Motor neuron (in vitro differentiated cells): Measurements from ENCODE around the gene KLHL35. TPM values are rescaled to one million over a fixed set of nuclear protein-coding genes. Genes with fewer than 3 reads are reported as not detected.
A peak's percentile ranks its signal among the peaks of the same experiment; 100 is the strongest.

Source experiments
- ATAC-seq, 8 experiments: fragments of 200-7000 bp; cut with Tn5 transposase; replicated peaks in 6 of 8; 2 replicates each; pipeline ENCODE4 v1.8.0; 2021; ENCODE audit warnings: mild to moderate bottlenecking in 8 of 8, moderate library complexity in 8 of 8
- H3K27ac ChIP-seq, 2 donors: fragments of 250-450 bp; sonication (Bioruptor Pico); 2 replicates each; pipeline ENCODE4 v1.9.0; 2021; ENCODE audit warnings: antibody characterized with exemption in 2 of 2, mild to moderate bottlenecking in 2 of 2, moderate library complexity in 1 of 2
- H3K4me1 ChIP-seq, 2 donors: fragments of 250-450 bp; sonication (Bioruptor Pico); replicated peaks in 1 of 2; 2 replicates each; pipeline ENCODE4 v1.6.1; 2021; ENCODE audit warnings: antibody characterized with exemption in 2 of 2, mild to moderate bottlenecking in 2 of 2, moderate library complexity in 1 of 2
- H3K4me3 ChIP-seq, 5 donors: fragments of 250-450 bp; sonication (Bioruptor Pico); 2 replicates each; pipeline ENCODE4 v1.9.0; 2021; ENCODE audit warnings: antibody characterized with exemption in 5 of 5, mild to moderate bottlenecking in 5 of 5, moderate library complexity in 4 of 5
- WGBS, 10 experiments: fragments of 450-650 bp; shearing (Covaris generic); methylation state at CpG; one replicate each; pipeline ENCODE4 v1.0.0; 2022; 5-methylcytosine and 5-hydroxymethylcytosine counted together
- in situ Hi-C, 9 experiments: fragments of 400-800 bp; cut with MboI; loops; one replicate each; pipeline ENCODE4 v1.15.0; 2021; ENCODE audit warnings: low sequenced_read_pairs in 9 of 9, low pct_unique_long_range_greater_than_20kb in 2 of 9; ENCODE audit not compliant: unreplicated experiment in 9 of 9
- total RNA-seq, 8 experiments: library from RNA; unstranded; fragments of 300-600 nt; gene quantifications; 2 replicates each; pipeline versions ENCODE4 v1.2.3 to v1.2.4, GENCODE V29; 2022

KLHL35 gene
- total RNA-seq, 8 experiments from 2014 or later: 0.56 to 16.9 (median 6.3) TPM

- in situ Hi-C loops: no loop called here
- ATAC-seq: no peak
- Histone ChIP-seq H3K4me1 (peaks cover 16 to 18% of the 10 kb centered on the region in 2 donors), H3K4me3 (no peak overlapping the region), H3K27ac (no peak overlapping the region)
- 67 to 100% (median 94%) methylated on average over 2 to 13 of the region's 15 CpGs; no CpG with 5 or more reads in 3 of the 10 experiments for WGBS, 10 experiments
Observed at GRCh38 chr11:75403983-75404658, 28.9 kb downstream of the KLHL35 start.

GRCh38 chr11:75403037-75403436, 30.0 kb downstream of the KLHL35 start:
- Histone ChIP-seq H3K4me3 (no peak overlapping the region), H3K27ac (no peak overlapping the region), H3K4me1 (peaks cover 16 to 20% of the 10 kb centered on the region in 2 donors)
- in situ Hi-C loops: no loop called here
- 38 to 100% (median 100%) methylated on average over 1 of the region's 1 CpG; no CpG with 5 or more reads in 5 of the 10 experiments for WGBS, 10 experiments
- ATAC-seq: no peak

DNA sequence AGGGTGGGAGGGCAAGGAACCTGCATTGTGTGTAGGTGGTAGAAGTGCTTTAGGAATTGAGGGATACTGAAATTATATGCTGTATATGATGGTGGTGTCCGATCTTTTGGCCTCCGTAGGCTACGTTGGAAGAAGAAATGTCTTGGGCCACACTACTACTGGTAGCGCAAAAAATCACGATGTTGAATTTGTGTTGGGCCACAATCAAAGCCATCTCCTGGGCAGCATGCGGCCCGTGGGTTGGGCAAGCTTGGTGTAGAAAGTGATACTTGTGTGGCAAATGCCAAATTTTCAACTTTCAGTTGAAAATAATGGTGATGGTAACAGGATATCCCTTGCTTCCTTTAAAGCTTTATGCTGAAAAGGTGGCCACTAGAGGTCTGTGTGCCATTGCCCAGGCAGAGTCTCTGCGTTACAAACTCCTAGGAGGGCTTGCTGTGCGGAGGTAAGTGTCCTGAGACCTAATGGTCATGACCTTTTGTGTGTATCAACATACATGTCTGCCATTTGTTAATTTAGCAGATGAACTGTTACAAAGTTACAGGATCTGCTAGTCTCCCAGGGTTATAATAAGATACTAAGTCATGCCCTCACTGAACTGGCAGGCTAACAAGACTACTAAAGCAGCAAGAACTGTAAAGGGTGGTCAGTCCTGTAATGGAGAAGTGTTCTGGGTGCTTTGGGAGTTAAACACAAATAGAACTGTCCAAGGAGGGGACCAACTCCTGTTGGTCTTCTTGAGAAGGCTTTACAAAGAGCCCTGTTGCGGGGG, 30.8 kb downstream of the KLHL35 start:
- no peak for ATAC-seq
- in situ Hi-C loops: no loop called here
- H3K4me3 ChIP-seq: no peak overlapping the region
- H3K4me1 ChIP-seq: peaks cover 16 to 20% of the 10 kb centered on the region in 2 donors
- WGBS, 10 experiments: 66 to 100% (median 96%) methylated on average over 2 to 10 of the region's 10 CpGs
- no peak overlapping the region for H3K27ac ChIP-seq

DNA sequence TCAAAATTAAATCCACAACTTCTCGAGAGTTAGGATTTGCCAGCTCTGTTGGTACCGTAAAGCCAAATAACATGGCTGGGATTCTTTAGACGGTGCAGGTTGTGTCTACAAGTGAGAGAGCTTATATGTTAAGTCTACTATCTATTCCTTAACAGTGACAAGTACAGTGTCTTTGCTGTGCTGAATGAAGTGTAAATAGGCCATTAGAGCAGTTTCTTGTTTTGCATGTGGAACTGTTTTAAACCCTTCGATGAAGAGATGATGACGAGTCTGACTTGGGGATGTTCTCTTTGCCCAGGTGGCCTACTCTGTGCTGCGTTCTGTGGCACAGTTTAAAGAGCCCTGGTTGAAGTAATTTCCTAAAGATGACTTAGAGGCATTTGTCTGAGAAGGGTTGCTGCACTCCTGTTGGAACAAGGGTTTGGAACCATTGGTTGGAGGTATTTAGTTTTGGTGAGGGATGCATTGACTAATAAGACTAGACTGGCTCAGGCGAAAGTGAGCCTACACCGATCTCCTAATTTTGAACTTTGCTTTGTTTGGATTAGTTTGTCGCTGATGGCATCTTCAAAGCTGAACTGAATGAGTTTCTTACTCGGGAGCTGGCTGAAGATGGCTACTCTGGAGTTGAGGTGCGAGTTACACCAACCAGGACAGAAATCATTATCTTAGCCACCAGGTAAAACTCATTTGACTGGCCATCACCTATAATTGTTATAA, 32.7 kb downstream of the KLHL35 start:
- H3K4me3 ChIP-seq: peak overlapping the region; percentile 50 to 98 (median 90)
- peak in 2 of 8 experiments; percentile 4 to 6 for ATAC-seq
- in situ Hi-C loops: no loop called here
- peaks cover 16 to 20% of the 10 kb centered on the region in 2 donors for H3K4me1 ChIP-seq
- 0 to 9% (median 0%) methylated on average over 1 to 10 of the region's 11 CpGs for WGBS, 10 experiments
- H3K27ac ChIP-seq: peak overlapping the region; percentile 87 to 96

DNA sequence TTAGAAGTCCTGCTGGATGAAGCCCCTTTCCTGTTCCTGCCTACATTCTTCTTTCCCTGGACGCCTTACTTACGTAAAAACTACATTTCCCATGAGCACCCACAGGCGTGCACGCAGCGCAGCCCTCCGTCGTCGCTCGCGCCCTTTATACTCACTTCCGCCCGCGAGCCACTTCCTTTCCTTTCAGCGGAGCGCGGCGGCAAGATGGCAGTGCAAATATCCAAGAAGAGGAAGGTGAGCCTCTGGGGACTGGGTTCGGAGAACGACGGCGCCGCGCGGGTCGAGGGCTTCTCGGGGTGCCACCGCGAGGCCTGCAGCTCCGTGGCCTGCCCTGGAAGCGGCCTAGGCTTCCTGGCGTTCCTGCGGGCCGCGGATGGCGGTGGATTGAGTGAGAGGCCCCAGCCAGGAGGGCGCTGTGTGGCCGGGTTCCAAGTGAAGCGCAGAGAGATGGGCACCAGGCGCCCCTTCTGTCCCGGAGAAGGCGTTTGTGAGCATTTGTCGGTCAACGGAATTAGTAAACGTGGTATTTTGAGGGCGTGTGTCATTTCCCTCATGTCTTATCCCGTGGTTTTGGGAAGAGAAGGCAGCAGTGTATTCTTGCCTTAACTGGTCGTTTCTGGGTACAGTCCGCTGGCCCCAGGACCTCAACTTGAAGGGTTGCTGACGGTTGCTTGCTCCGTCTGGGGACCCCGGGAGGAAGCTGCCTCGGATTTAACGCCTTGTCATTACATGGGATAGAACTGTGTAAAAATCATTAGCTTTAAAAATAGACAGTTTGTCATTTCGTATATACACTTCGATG, 33.5 kb downstream of the KLHL35 start, which contains the start of gene RPS3:
RPS3 (plus strand) TSS at position 175 of the 802 bp plus-strand sequence; CDS start at position 205, 30 bp downstream.
- Histone ChIP-seq H3K4me3 (peak within 1 kb of the TSS; percentile 50 to 98 (median 90)), H3K4me1 (peaks cover 16 to 20% of the 10 kb centered on the region in 2 donors), H3K27ac (peak within 1 kb of the TSS; percentile 87 to 96)
- ATAC-seq: peak; percentile 84 to 99 (median 97)
- in situ Hi-C loops: loop anchor here in 3 of 9 experiments (25.0 kb wide), 2 partner anchors 112 to 138 kb away; partner anchors contain the start of gene GDPD5 (in 2 of the 3)
- WGBS, 10 experiments: 0 to 2% (median 0%) methylated on average over 1 to 18 of the region's 55 CpGs

DNA sequence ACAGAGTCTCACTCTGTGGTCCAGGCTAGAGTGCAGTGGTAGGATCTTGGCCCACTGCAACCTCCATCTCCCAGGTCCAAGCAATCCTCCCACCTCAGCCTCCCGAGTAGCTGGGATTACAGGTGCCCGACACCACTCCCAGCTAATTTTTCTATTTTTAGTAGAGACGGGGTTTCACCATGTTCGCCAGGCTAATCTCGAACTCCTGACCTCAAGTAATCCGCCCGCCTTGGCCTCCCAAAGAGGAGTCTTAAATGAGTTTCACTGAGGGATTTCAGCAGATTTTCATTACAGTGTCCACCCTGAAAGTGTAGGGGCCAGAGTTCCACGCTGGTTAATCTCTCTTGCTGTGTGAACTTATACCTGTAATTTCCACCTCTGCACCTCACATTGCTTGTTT, 34.1 kb downstream of the KLHL35 start:
- Histone ChIP-seq H3K27ac (no peak overlapping the region), H3K4me3 (peak overlapping the region in 3 of 5 donors; percentile 90 to 98 (median 98)), H3K4me1 (peaks cover 16 to 20% of the 10 kb centered on the region in 2 donors)
- in situ Hi-C loops: loop anchor here in 3 of 9 experiments (25.0 kb wide), 2 partner anchors 112 to 138 kb away; partner anchors contain the start of gene GDPD5 (in 2 of the 3)
- WGBS, 10 experiments: 32 to 100% (median 64%) methylated on average over 1 to 8 of the region's 8 CpGs; no CpG with 5 or more reads in 3 of the 10 experiments
- no peak for ATAC-seq

DNA sequence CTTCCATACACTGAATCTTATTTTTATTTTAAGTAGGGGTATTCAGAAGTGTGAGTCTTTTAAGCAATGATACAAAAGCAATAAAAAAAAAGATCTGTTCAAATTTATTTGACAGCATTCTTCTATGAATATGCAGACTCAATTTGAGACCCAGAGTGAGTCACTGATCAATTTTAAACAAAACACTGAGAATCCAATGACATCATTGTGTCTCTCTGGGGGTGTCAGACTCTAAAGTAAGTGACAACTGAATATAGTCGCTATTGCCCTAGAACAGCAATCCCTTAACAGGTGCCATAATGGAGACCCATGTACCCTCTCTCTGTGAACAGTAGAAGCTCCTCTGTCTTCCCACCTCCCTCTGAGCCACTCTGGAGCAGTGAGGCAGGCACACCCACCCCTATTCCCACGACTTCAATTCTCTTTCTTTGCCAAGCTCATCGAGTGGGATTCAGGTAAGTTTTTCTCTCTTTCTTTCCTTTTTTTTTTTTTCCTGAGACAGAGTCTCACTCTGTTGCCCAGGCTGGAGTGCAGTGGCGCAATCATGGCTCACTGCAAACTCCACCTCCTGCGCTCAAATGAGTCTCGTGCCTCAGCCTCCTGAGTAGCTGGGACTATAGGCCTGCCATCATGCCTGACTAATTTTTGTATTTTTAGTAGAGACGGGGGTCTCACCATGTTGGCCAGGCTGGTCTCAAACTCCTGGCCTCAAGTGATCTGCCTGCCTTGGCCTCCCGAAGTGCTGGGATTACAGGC, 38.7 kb downstream of the KLHL35 start:
- 29 to 100% (median 58%) methylated on average over 1 to 8 of the region's 8 CpGs for WGBS, 10 experiments
- in situ Hi-C loops: loop anchor here in 3 of 9 experiments (25.0 kb wide), 2 partner anchors 107 to 143 kb away; partner anchors contain the start of gene GDPD5 (in 2 of the 3)
- ATAC-seq: peak in 6 of 8 experiments; percentile 27 to 95 (median 72)
- Histone ChIP-seq H3K27ac (no peak overlapping the region), H3K4me1 (peaks cover 0 to 3% of the 10 kb centered on the region in 2 donors), H3K4me3 (no peak overlapping the region)

DNA sequence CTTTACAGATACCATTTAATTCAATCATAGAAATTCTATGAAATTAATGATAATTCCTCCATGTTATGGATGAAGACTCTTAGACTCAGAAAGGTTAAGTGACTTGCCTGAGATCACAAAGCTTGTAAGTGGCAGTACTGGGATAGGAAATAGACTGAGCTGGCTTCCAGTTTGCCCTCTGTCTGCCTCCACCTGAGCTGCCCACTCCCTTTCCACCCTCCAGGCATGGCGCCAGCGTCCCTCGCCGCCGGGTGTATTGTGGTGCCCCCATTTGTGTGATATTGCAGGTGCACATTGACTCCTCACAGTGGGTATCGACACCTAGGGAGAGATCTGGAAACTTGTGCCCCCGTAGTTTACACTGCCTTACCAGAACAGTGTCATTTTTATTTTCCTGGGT, 43.1 kb downstream of the KLHL35 start:
- H3K4me1 ChIP-seq: peaks cover 0 to 7% of the 10 kb centered on the region in 2 donors
- in situ Hi-C loops: loop anchor here (10.0 to 25.0 kb wide), 5 partner anchors 95 to 147 kb away; partner anchors contain the start of gene GDPD5 (in 2 of the 9)
- ATAC-seq: no peak
- WGBS, 10 experiments: 38 to 93% (median 93%) methylated on average over 3 to 5 of the region's 7 CpGs; no CpG with 5 or more reads in 7 of the 10 experiments
- no peak overlapping the region for H3K4me3 ChIP-seq
- H3K27ac ChIP-seq: no peak overlapping the region

DNA sequence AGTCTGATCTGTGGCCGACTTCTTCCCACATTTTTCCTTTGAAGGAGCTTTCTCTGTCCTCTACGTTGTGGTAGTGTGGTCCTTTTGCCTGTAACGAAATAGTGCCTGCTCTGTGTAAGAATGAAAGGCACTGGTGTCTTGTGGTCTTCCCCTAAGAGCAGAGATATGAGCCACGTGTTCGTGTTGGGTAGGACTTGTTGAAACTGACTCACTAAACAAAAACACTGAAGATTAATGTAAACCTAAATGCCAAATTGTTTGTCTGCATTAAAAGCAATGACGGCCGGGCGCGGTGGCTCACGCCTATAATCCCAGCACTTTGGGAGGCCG, 43.8 kb downstream of the KLHL35 start:
- in situ Hi-C loops: loop anchor here (10.0 to 25.0 kb wide), 5 partner anchors 94 to 148 kb away; partner anchors contain the start of gene GDPD5 (in 2 of the 9)
- Histone ChIP-seq H3K4me3 (no peak overlapping the region), H3K4me1 (peaks cover 0 to 7% of the 10 kb centered on the region in 2 donors), H3K27ac (no peak overlapping the region)
- ATAC-seq: no peak
- 0 to 94% (median 80%) methylated on average over 1 to 4 of the region's 11 CpGs; no CpG with 5 or more reads in 5 of the 10 experiments for WGBS, 10 experiments

GRCh38 chr11:75388386-75389275, 44.4 kb downstream of the KLHL35 start:
- 0 to 83% (median 14%) methylated on average over 1 to 6 of the region's 9 CpGs; no CpG with 5 or more reads in 2 of the 10 experiments for WGBS, 10 experiments
- Histone ChIP-seq H3K4me1 (peaks cover 0 to 7% of the 10 kb centered on the region in 2 donors), H3K27ac (no peak overlapping the region), H3K4me3 (no peak overlapping the region)
- peak; percentile 68 to 84 (median 82) for ATAC-seq
- in situ Hi-C loops: loop anchor here (10.0 to 25.0 kb wide), 5 partner anchors 94 to 149 kb away; partner anchors contain the start of gene GDPD5 (in 2 of the 9)
